ENCODE measurements around the gene HTR6.
A peak's percentile ranks its signal among the peaks of the same experiment; 100 is the strongest.
"Not testable (repeated sequence)": the region's sequence is repeated elsewhere in the genome, so short reads cannot be mapped to it uniquely, and the experiment has no call there.

Gene HTR6

DNA sequence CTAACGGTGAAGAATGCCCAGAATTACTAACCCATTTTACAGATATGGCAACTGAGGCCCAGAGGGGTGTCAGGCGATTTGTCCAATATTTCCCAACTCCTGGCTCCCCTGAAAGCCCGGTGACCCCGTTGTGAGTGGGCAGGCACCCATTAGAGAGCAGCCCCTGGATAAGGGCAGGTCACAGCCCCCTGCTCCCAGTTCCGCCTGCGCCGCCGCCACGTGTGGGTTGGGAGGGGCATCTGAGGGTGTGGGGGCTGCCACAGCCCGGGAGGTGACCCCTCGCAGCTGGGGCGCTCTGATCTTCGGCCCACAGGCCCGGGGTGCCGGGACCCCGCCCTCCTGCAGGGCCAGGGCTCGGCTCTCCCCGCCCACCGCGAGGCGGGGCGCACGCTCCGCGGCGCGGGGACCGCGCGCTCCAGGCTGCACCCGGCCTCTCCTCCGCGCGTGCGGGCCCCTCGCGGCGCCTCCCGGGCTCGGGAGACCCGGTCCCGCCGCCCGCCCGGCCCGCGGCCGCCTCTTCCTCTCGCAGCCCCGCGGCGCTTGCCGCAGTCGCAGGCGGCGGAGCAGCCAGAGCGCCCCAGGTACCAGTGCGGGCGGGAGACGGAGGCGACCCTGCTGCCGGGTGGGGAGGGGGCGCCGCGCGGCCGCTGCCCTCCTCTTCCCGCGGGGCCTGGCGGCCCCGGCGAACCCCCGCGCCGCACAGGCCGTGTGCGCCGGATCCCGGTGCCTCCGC lies at the start of gene HTR6:
Gene HTR6 (plus strand): TSS at position 423 of the 733 bp plus-strand sequence. CDS start 879 bp downstream, outside the sequence.
- H3K4me3 Mint-ChIP-seq, result peak within 1 kb of the TSS; percentile 79
- H3K36me3 Mint-ChIP-seq, result no peaks in the 10 kb centered on the region
- H3K4me1 Mint-ChIP-seq, result peaks cover 42% of the 10 kb centered on the region
- H3K9me3 Mint-ChIP-seq, result no peaks in the 10 kb centered on the region
- no peaks in the 10 kb centered on the region for H3K27me3 Mint-ChIP-seq
- H3K27ac Mint-ChIP-seq, result no peak within 1 kb of the TSS

GRCh38 chr1:19615438-19615837 lies 49.2 kb upstream of the HTR6 start:
- peaks cover 5% of the 10 kb centered on the region for H3K36me3 Mint-ChIP-seq
- H3K27me3 Mint-ChIP-seq, result no peaks in the 10 kb centered on the region
- H3K9me3 Mint-ChIP-seq, result no peaks in the 10 kb centered on the region
- no peak overlapping the region for H3K4me3 Mint-ChIP-seq
- peak overlapping the region; percentile 19 for H3K27ac Mint-ChIP-seq
- peaks cover 51% of the 10 kb centered on the region for H3K4me1 Mint-ChIP-seq

GRCh38 chr1:19616489-19616888 lies 48.2 kb upstream of the HTR6 start:
- Mint-ChIP-seq H3K27me3 (no peaks in the 10 kb centered on the region), H3K27ac (no peak overlapping the region), H3K9me3 (no peaks in the 10 kb centered on the region), H3K36me3 (peaks cover 5% of the 10 kb centered on the region), H3K4me3 (no peak overlapping the region), H3K4me1 (peaks cover 62% of the 10 kb centered on the region)

- H3K27ac Mint-ChIP-seq, result no peak overlapping the region
- H3K9me3 Mint-ChIP-seq, result no peaks in the 10 kb centered on the region
These were observed 47.3 kb upstream of the HTR6 start for GRCh38 chr1:19617376-19617775.

DNA sequence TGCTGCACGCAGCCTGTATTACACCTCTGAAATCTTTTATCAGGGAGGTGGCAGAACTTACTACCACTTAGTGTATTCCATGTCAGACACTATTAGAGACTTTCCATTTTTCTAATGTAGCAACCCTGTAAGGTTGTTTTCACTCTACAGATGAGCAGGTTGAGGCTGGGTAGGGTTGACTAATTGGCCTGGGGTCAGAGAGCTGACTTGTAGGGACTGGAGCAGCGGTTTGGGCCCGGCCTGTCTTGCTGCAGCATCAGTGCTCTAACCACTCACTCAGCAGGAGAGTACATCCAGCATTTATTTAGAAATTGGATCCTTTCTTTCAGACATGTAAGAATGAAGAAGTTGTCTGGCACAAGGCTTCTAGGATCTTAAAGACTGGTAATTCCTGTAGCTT lies 46.2 kb upstream of the HTR6 start:
- Mint-ChIP-seq H3K4me3 (no peak overlapping the region), H3K27me3 (no peaks in the 10 kb centered on the region), H3K27ac (no peak overlapping the region), H3K9me3 (no peaks in the 10 kb centered on the region), H3K4me1 (peaks cover 60% of the 10 kb centered on the region), H3K36me3 (peaks cover 10% of the 10 kb centered on the region)

More at GRCh38 chr1:19617376-19617775, 47.3 kb upstream of the HTR6 start:
- H3K36me3 Mint-ChIP-seq, result peaks cover 7% of the 10 kb centered on the region
- H3K4me1 Mint-ChIP-seq, result peaks cover 69% of the 10 kb centered on the region
- no peaks in the 10 kb centered on the region for H3K27me3 Mint-ChIP-seq
- H3K4me3 Mint-ChIP-seq, result no peak overlapping the region

DNA sequence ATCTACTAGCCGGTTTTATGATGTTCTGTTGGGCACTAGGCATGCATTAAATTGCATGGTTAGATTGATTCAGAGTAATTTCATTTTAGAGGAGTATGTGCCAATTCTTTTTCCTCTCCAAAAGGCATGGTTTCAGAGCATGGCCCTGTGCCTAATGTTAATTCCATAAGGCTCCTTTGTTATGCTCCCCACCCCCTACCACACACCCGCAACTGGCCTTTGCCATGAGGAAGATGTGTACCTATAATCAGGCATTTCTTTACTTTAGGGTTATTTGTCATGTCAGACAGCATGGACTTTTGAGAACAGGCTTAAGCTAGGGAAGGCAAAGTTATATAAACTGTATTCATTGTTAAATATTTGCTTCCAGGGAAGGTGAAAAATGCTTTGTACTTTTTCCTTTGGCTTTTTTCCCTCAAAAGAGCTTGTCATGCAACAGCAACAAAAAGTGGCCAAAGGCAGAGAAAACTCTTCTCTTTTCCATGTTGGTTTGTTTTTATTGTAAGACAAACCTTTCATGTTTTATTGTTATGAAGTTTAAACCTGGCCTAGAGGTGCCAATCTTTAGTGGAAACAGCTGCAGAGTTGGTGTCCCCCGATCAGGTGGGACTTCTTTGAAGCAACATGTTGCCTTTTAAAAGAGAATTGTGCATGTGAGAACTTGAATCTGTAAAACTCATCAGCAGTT lies 44.8 kb upstream of the HTR6 start:
- Mint-ChIP-seq H3K36me3 (peaks cover 10% of the 10 kb centered on the region), H3K4me1 (peaks cover 52% of the 10 kb centered on the region), H3K27ac (no peak overlapping the region), H3K9me3 (no peaks in the 10 kb centered on the region), H3K27me3 (no peaks in the 10 kb centered on the region), H3K4me3 (no peak overlapping the region)

DNA sequence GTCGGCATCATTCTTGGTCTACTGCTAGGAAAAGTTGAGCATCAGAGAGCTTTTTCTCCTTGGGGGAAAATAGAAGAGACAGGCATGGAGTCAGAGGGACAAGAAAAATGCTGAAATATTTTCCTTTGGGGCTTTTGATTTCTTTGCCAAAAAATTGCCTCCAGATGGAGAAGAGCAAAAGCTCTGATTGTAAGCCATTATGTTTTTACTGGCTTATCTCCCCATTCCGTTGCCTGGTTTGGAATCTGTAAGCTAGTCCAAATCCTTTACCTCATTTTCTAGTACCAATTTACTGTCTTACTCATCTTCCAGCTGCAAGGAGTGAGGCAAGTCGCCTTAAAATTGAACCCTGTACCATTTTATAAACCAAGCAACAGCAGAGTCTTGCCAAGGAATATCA lies 43.9 kb upstream of the HTR6 start:
- Mint-ChIP-seq H3K27ac (no peak overlapping the region), H3K4me1 (peaks cover 45% of the 10 kb centered on the region), H3K9me3 (no peaks in the 10 kb centered on the region), H3K4me3 (no peak overlapping the region), H3K27me3 (no peaks in the 10 kb centered on the region), H3K36me3 (peaks cover 5% of the 10 kb centered on the region)

GRCh38 chr1:19621274-19621950 lies 43.3 kb upstream of the HTR6 start:
- Mint-ChIP-seq H3K9me3 (no peaks in the 10 kb centered on the region), H3K36me3 (peaks cover 5% of the 10 kb centered on the region), H3K4me1 (peaks cover 40% of the 10 kb centered on the region), H3K27me3 (no peaks in the 10 kb centered on the region), H3K4me3 (no peak overlapping the region), H3K27ac (peak overlapping the region; percentile 27)

DNA sequence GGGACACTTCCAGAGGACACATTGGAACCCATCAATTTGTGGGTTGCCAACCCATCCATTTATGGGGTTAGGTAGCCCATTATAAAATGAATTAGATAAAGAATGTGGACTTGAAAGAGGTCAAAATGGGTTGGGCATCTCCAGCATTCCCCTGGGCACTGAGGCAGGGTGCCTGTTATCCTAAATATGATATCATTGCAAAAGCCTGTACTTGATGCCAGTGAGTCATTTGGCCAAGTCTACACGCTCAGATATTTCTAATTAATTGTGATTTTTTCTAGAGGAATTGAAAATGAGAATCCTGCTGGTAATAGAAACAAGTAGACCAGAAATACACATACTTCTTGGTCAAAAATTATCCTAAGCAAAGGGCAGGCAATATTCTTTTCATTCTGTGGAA lies 42.5 kb upstream of the HTR6 start:
- Mint-ChIP-seq H3K4me1 (peaks cover 34% of the 10 kb centered on the region), H3K27ac (no peak overlapping the region), H3K27me3 (no peaks in the 10 kb centered on the region), H3K9me3 (no peaks in the 10 kb centered on the region), H3K36me3 (peaks cover 5% of the 10 kb centered on the region), H3K4me3 (no peak overlapping the region)

DNA sequence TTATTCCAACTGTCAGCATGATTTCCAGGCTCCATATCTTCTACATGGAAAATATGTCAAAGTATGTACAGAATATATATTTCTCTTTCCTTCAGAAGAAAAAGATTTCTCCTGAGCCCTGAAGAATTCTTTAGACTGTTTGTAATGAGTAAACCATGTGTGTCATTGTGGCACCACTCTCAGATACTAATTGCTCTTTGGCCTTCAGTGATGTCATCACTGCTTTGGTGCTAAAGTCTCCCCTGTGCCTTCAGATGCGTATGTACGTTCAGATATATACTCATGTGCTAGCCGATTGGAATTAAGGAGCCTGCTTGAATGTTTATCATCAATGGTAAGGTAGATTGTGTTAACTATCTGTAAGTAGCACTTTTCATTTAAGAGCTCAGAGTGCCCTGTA lies 41.2 kb upstream of the HTR6 start:
- Mint-ChIP-seq H3K4me1 (peaks cover 34% of the 10 kb centered on the region), H3K36me3 (peaks cover 8% of the 10 kb centered on the region), H3K4me3 (no peak overlapping the region)

DNA sequence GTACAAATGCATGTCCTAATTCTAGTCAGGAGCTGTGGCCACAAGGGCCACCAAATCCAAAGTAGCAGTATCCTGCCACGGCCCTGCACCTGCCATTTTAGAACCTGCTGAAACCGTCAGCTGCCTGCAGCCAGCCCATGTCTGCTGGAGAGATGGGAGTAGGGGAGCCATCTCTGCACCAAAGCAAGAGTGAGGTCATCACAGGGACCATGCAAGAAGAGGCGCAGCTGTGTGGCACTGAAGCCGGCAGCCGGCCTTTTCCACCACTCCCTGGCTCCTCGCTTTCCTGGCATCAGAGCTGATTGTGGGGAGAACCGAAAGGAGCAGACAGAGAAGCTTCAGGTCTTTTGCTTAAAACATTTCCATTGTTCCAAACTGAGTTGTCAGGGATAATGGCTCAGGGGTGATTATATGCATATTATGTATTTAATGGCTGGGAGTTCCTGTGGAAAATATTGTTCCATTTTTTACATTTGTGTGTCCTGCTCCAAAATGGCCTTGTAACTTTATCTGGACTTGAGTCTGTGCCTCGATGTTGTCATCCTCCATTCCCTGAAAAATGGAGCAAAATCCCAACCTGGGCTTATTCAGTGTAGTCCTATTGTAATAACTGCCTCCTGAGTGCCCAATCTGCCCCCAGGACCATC lies 39.3 kb upstream of the HTR6 start:
- Mint-ChIP-seq H3K4me1 (peaks cover 17% of the 10 kb centered on the region), H3K27me3 (no peaks in the 10 kb centered on the region), H3K36me3 (peaks cover 9% of the 10 kb centered on the region), H3K9me3 (no peaks in the 10 kb centered on the region), H3K4me3 (no peak overlapping the region), H3K27ac (no peak overlapping the region)

More for the DNA sequence above, 41.2 kb upstream of the HTR6 start:
- no peaks in the 10 kb centered on the region for H3K27me3 Mint-ChIP-seq
- H3K27ac Mint-ChIP-seq, result no peak overlapping the region
- H3K9me3 Mint-ChIP-seq, result no peaks in the 10 kb centered on the region

DNA sequence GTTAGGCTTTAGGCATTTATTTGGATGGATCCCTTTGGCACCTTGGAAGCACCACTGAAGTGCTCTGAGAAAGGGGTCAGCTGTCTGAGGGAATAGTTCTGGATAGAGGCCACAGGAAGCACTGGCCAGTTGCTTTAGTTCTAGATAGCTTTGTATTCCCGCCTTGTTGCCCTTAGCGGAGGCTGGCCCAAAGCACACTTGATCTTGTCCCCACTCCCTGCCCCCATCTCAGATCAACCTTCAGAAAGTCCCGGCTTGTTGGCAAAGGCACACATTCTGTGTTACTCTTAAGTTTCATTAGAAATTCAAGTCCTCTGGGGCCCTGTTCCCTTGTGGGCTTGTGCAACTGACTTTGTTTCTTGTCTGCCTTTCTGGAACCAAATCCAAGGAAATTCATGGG lies 35.8 kb upstream of the HTR6 start:
- H3K36me3 Mint-ChIP-seq, result peaks cover 4% of the 10 kb centered on the region
- no peaks in the 10 kb centered on the region for H3K9me3 Mint-ChIP-seq
- no peaks in the 10 kb centered on the region for H3K27me3 Mint-ChIP-seq
- no peak overlapping the region for H3K27ac Mint-ChIP-seq
- no peaks in the 10 kb centered on the region for H3K4me1 Mint-ChIP-seq
- no peak overlapping the region for H3K4me3 Mint-ChIP-seq

- no peak overlapping the region for H3K4me3 Mint-ChIP-seq
- H3K27me3 Mint-ChIP-seq, result no peaks in the 10 kb centered on the region
- H3K4me1 Mint-ChIP-seq, result no peaks in the 10 kb centered on the region
- peak overlapping the region; percentile 17 for H3K27ac Mint-ChIP-seq
- H3K36me3 Mint-ChIP-seq, result peaks cover 4% of the 10 kb centered on the region
- H3K9me3 Mint-ChIP-seq, result no peaks in the 10 kb centered on the region
These were observed 35.3 kb upstream of the HTR6 start for GRCh38 chr1:19629357-19629756.

GRCh38 chr1:19630192-19630591 lies 34.5 kb upstream of the HTR6 start:
- H3K27me3 Mint-ChIP-seq, H3K4me3 Mint-ChIP-seq, H3K36me3 Mint-ChIP-seq, H3K9me3 Mint-ChIP-seq, H3K4me1 Mint-ChIP-seq, H3K27ac Mint-ChIP-seq: not testable (repeated sequence)

- Mint-ChIP-seq H3K4me1 (no peaks in the 10 kb centered on the region), H3K36me3 (peaks cover 4% of the 10 kb centered on the region), H3K27me3 (no peaks in the 10 kb centered on the region), H3K4me3 (no peak overlapping the region), H3K9me3 (no peaks in the 10 kb centered on the region), H3K27ac (no peak overlapping the region)
These were observed 33.8 kb upstream of the HTR6 start for GRCh38 chr1:19630720-19631395.

All from activated naive CD4-positive, alpha-beta T cell treated with anti-CD3 and anti-CD28 coated beads, Interleukin-2, amount 50 U/mL, for 24 hours (primary cell).